Heart right ventricle (tissue), 16 donors: ENCODE results near the gene HDC. TPM values are rescaled to one million over a fixed set of nuclear protein-coding genes. Genes with fewer than 3 reads are reported as not detected.

Source experiments
- ATAC-seq, 8 donors: fragments of 200-7000 bp; cut with Tn5 transposase; one replicate each; pipeline ENCODE4 v1.9.1; 2020; ENCODE audit warnings: mild to moderate bottlenecking in 8 of 8, moderate library complexity in 8 of 8, moderate number of reproducible peaks in 1 of 8
- DNase-seq, 2 donors: peaks; one replicate each; pipeline ENCODE4 v3.0.0-alpha.2; 2020
- H3K27ac ChIP-seq, 10 donors: fragments of 200-600 bp; sonication (generic) in 2 of 10; one replicate each; pipeline versions ENCODE4 v1.5.0 to v1.8.0; 2020 to 2022; ENCODE audit warnings: mild to moderate bottlenecking in 3 of 10
- H3K27me3 ChIP-seq, 7 donors: fragments of 200-600 bp; one replicate each; pipeline ENCODE4 v1.8.0; 2021 to 2022; ENCODE audit warnings: mild to moderate bottlenecking in 2 of 7
- H3K36me3 ChIP-seq, 9 donors: fragments of 200-600 bp; sonication (generic) in 1 of 9; one replicate each; pipeline versions ENCODE4 v1.5.0 to v1.8.0; 2020 to 2022; ENCODE audit warnings: mild to moderate bottlenecking in 2 of 9
- H3K4me1 ChIP-seq, 9 donors: fragments of 200-600 bp; sonication (generic) in 1 of 9; one replicate each; pipeline versions ENCODE4 v1.5.0 to v1.8.0; 2020 to 2022; ENCODE audit warnings: mild to moderate bottlenecking in 4 of 9
- H3K4me3 ChIP-seq, 10 donors: fragments of 200-600 bp; sonication (generic) in 2 of 10; one replicate each; pipeline versions ENCODE4 v1.5.0 to v1.8.0; 2020 to 2022; ENCODE audit warnings: mild to moderate bottlenecking in 7 of 10, moderate library complexity in 2 of 10
- H3K9me3 ChIP-seq, 11 donors: fragments of 200-600 bp in 10 of 11; sonication (generic) in 2 of 11; one replicate each; pipeline versions ENCODE4 v1.5.0 to v1.8.0; 2013 to 2022; ENCODE audit warnings: mild to moderate bottlenecking in 2 of 11, control low read depth in 1 of 11, moderate library complexity in 1 of 11
- WGBS, 2 donors: extraction: QIAGEN DNeasy Blood & Tissue Kit; methylation state at CpG; one replicate each; pipeline ENCODE4 v1.1.7; 2013; ENCODE audit warnings: inconsistent platforms in 1 of 2; 5-methylcytosine and 5-hydroxymethylcytosine counted together
- intact Hi-C, 10 donors: fragments of 100-400 bp; cut with DNase I; formaldehyde crosslinking; loops; one replicate each; pipeline versions ENCODE4 v1.11.1 to v1.14.2; 2022
- polyA plus RNA-seq, 2 donors: library from polyadenylated mRNA; stranded (reverse); fragments of 200-250 nt; gene quantifications; one replicate each; pipeline ENCODE4 v1.2.3, GENCODE V29; 2013
- total RNA-seq, 10 donors: library from RNA; stranded (reverse); fragmentation: NEBNext Ultra II Directional in 3 of 10; extraction: Animal tissue kit (Norgen Biotek cat#: 25700) in 3 of 10; gene quantifications; one replicate each; pipeline versions ENCODE4 v1.2.1 to v1.2.4, GENCODE V29; 2021 to 2023
- TF ChIP-seq, protein P1 (sequence below), 9 donors: fragments of 200-600 bp; sonication (generic) in 2 of 9; IDR thresholded peaks; one replicate each; pipeline versions ENCODE4 v1.5.0 to v1.8.0; 2021 to 2022; ENCODE audit warnings: antibody characterized with exemption in 9 of 9, mild to moderate bottlenecking in 5 of 9, moderate library complexity in 1 of 9
- donor health status: Arrhythmogenic right ventricular cardiomyopathy.
- donor health status: ischemic (EF 13 %, LVEDD 7.1; RV severe dilation, severe dysfunction).
- donor health status: healthy with polysubstance abuse.
- donor health status: DM: no; HTN: yes; CAD: no.
- donor health status: DM: no; HTN: no; CAD: no.
- donor health status: ischemic (EF 25% LVEDD 6.9; RV normal size, moderate dysfunction).
- donor health status: ischemic (EF 25% LVEDD 5.7; RV mildly dilated, moderate dysfunction).
- donor health status: healthy.
- donor health status: DM: yes; HTN: yes; CAD: no.
- donor health status: Ischemic cardiomyopathy.
- donor health status: ischemic (EF 35%, LVEDD 5.7; RV mildly dilated, moderate dysfunction).
- donor health status: nonischemic (EF 11% LVEDD 7.7; RV severe dilation, severe dysfunction).
- donor health status: DM: yes; HTN: yes; CAD: no.
- donor health status: PGD.
- donor health status: ischemic (EF 29% LVEDD 5.4; RV normal size, mild dysfunction).
- donor health status: nonischemic (EF 23%, LVEDD 6.1; RV moderate dilation, normal function).

HDC gene
- total and polyA plus RNA-seq, 12 donors = 0.16 to 1.9 (median 0.53) TPM; not detected in 2

GRCh38 chr15:50241684-50242450 lies 23.7 kb downstream of the HDC start:
- Histone ChIP-seq H3K4me3 (no peak overlapping the region), H3K36me3 (no peaks in the 10 kb centered on the region), H3K9me3 (no peaks in the 10 kb centered on the region), H3K27ac (no peak overlapping the region), H3K27me3 (no peaks in the 10 kb centered on the region), H3K4me1 (no peaks in the 10 kb centered on the region)
- DNase-seq = no peak
- TF ChIP-seq, protein P1, sequence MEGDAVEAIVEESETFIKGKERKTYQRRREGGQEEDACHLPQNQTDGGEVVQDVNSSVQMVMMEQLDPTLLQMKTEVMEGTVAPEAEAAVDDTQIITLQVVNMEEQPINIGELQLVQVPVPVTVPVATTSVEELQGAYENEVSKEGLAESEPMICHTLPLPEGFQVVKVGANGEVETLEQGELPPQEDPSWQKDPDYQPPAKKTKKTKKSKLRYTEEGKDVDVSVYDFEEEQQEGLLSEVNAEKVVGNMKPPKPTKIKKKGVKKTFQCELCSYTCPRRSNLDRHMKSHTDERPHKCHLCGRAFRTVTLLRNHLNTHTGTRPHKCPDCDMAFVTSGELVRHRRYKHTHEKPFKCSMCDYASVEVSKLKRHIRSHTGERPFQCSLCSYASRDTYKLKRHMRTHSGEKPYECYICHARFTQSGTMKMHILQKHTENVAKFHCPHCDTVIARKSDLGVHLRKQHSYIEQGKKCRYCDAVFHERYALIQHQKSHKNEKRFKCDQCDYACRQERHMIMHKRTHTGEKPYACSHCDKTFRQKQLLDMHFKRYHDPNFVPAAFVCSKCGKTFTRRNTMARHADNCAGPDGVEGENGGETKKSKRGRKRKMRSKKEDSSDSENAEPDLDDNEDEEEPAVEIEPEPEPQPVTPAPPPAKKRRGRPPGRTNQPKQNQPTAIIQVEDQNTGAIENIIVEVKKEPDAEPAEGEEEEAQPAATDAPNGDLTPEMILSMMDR (IDR thresholded peaks at IDR 0.05) = no peak
- ATAC-seq = no peak
- intact Hi-C loops = no loop called here
- WGBS, 2 donors = 74 to 80% methylated on average over 5 of the region's 5 CpGs

- 82 to 88% methylated on average over 2 of the region's 2 CpGs for WGBS, 2 donors
- Histone ChIP-seq H3K4me1 (no peaks in the 10 kb centered on the region), H3K4me3 (no peak overlapping the region), H3K27me3 (no peaks in the 10 kb centered on the region), H3K9me3 (no peaks in the 10 kb centered on the region), H3K27ac (no peak overlapping the region), H3K36me3 (no peaks in the 10 kb centered on the region)
- TF ChIP-seq, protein P1 (IDR thresholded peaks at IDR 0.05) = no peak
- DNase-seq = no peak
- no peak for ATAC-seq
- intact Hi-C loops = no loop called here
Measured at GRCh38 chr15:50238255-50238654, 27.3 kb downstream of the HDC start.

DNA sequence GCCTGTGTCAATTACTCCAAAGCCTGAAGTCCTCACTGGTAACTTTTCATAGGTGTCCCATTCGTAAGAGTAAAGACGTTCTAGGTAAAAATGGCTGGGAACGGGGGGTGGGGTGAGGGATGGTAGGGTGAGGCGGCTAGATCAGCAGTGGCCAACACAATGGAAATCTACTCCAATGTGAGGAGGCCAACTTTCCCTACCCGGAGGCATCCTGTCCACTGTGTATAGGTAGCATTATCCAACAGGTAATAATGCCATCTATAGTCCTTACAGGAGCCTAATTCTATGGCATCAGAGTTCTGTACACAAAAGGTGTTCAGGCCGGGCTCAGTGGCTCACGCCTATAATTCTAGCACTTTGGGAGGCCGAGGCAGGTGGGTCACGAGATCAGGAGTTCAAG lies 29.1 kb downstream of the HDC start:
- ATAC-seq = no peak
- Histone ChIP-seq H3K9me3 (no peaks in the 10 kb centered on the region), H3K36me3 (no peaks in the 10 kb centered on the region), H3K27ac (no peak overlapping the region), H3K27me3 (no peaks in the 10 kb centered on the region), H3K4me1 (no peaks in the 10 kb centered on the region), H3K4me3 (no peak overlapping the region)
- WGBS, 2 donors = 88 to 92% methylated on average over 9 of the region's 9 CpGs
- no peak for DNase-seq
- TF ChIP-seq, protein P1 (IDR thresholded peaks at IDR 0.05) = no peak
- intact Hi-C loops = no loop called here

GRCh38 chr15:50235794-50236193 lies 29.7 kb downstream of the HDC start:
- Histone ChIP-seq H3K27ac (no peak overlapping the region), H3K4me3 (no peak overlapping the region), H3K4me1 (no peaks in the 10 kb centered on the region), H3K9me3 (no peaks in the 10 kb centered on the region), H3K36me3 (no peaks in the 10 kb centered on the region), H3K27me3 (no peaks in the 10 kb centered on the region)
- WGBS, 2 donors = 80 to 85% methylated on average over 1 of the region's 1 CpG
- intact Hi-C loops = no loop called here
- DNase-seq (no peak), ATAC-seq (no peak)
- TF ChIP-seq, protein P1 (IDR thresholded peaks at IDR 0.05) = no peak
